Calu3 (cell line): ENCODE results near the gene ATP5MC3. TPM values are rescaled to one million over a fixed set of nuclear protein-coding genes. Genes with fewer than 3 reads are reported as not detected.
"Not testable (repeated sequence)": the region's sequence is repeated elsewhere in the genome, so short reads cannot be mapped to it uniquely, and the experiment has no call there.

Experiments
- Bru-seq: library from RNA; stranded (reverse); fragments of 400-500 nt; gene quantifications from one replicate; lab custom pipeline; 2021; lab: Mats Ljungman, UMichigan
- BruChase-seq, 2 experiments: library from RNA; stranded (reverse); fragments of 400-500 nt; gene quantifications; one replicate each; lab custom pipeline; 2021; lab: Mats Ljungman, UMichigan
- BruUV-seq: library from RNA; stranded (reverse); fragments of 400-500 nt; replicated peaks from 2 replicates; lab custom pipeline; 2021; lab: Mats Ljungman, UMichigan
- CTCF ChIA-PET: fragments of 300-600 bp; sonication (Branson Sonifier 250); formaldehyde crosslinking; loops from one replicate; lab custom pipeline; 2022; ENCODE audit warnings: antibody characterized with exemption; lab: Charles Lee
- DNase-seq: peaks from one replicate; pipeline ENCODE4 v3.0.0; 2022
- H3K27ac Mint-ChIP-seq: one replicate; pipeline ENCODE4 v1.8.0; 2022; ENCODE audit warnings: mixed read lengths; ENCODE audit not compliant: unreplicated experiment
- H3K27me3 Mint-ChIP-seq: one replicate; pipeline ENCODE4 v1.8.0; 2022; ENCODE audit warnings: mixed read lengths; ENCODE audit not compliant: unreplicated experiment
- H3K36me3 Mint-ChIP-seq: one replicate; pipeline ENCODE4 v1.8.0; 2022; ENCODE audit warnings: mild to moderate bottlenecking, moderate library complexity, mixed read lengths; ENCODE audit not compliant: insufficient read depth, unreplicated experiment
- H3K4me1 Mint-ChIP-seq: one replicate; pipeline ENCODE4 v1.8.0; 2022; ENCODE audit warnings: mild to moderate bottlenecking, low read depth, mixed read lengths; ENCODE audit not compliant: unreplicated experiment
- H3K4me3 Mint-ChIP-seq: one replicate; pipeline ENCODE4 v1.8.0; 2022; ENCODE audit warnings: mild to moderate bottlenecking, low read depth, moderate library complexity, mixed read lengths; ENCODE audit not compliant: unreplicated experiment
- H3K9me3 Mint-ChIP-seq: one replicate; pipeline ENCODE4 v1.8.0; 2022; ENCODE audit warnings: low read depth, mixed read lengths; ENCODE audit not compliant: unreplicated experiment
- intact Hi-C: fragments of 100-400 bp; cut with micrococcal nuclease; formaldehyde crosslinking; loops from one replicate; pipeline ENCODE4 v1.10.0; 2022; ENCODE audit not compliant: unreplicated experiment
- long read RNA-seq: library from polyadenylated mRNA; stranded (forward); transcript quantifications from one replicate; pipeline ENCODE4 v2.0.0, GENCODE V29; 2022
- total RNA-seq: library from RNA; stranded (reverse); gene quantifications from 2 replicates; pipeline ENCODE4 v1.2.3, GENCODE V29; 2022
- TF ChIP-seq, protein P1 (sequence below): fragments of 200-600 bp; IDR thresholded peaks from one replicate; pipeline ENCODE4 v1.8.0; 2022; ENCODE audit warnings: antibody characterized with exemption; ENCODE audit not compliant: unreplicated experiment

ATP5MC3 gene
- total RNA-seq (209 and 225 TPM in 2 replicates), Bru-seq, nascent RNA (percentile 77 among the genes with signal in this experiment), BruChase-seq, experiment 1, labeled RNA remaining after a 6-hour chase (percentile 95 among the genes with signal in this experiment), BruChase-seq, experiment 2, labeled RNA remaining after a 2-hour chase (percentile 86 among the genes with signal in this experiment)
- long read RNA-seq, full-length matches to known transcripts = 350 of 370 reads
- long read RNA-seq, partial matches to known transcripts = 9 of 370 reads
- long read RNA-seq, other reads (novel, unspliced or antisense) = 11 of 370 reads

DNA sequence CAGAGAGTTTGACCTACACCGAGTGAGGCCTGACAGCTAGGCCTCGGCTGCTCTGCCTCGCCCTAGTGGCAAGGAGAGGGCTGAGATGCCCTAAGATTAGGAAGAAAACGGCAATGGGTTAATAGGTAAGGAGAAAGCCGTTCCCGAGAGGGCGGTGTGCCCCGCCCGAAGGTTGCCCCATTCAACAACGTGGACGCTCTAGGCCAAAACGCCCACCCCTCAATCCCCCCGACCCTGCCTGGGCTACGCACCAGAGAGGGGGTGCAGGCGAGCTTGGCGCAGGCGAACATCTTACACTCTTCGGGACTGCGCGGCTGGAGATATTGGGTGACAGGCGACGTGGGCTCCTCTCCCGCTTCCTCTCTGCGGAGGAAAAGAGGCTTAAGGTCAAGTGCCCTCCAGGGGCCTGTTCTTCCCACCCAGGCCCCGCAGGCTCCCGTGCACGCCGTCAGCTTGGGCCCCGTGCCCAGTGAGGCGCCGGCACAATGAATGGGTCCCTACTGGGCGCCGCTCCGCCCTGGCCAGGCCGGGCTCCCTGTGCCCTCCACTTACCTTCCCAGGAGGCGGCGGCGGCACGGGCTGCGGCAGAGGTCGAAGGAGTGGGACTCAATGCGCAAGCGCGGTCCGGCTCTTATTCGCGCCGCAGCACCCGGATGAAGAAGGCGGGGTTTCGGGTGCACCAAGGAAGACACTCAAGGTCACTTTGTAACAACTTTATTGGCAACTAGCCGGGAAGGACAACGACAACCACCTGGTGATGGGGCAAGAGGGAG is at the start of gene ATP5MC3:
Gene ATP5MC3 (minus strand): TSS at position 607 of the 773 bp plus-strand sequence. CDS start 317 bp downstream, at position 290.
- intact Hi-C loops = loop anchor here (2.0 kb wide), 1 partner anchor 70 kb away; no protein-coding TSS in a partner anchor
- peak; percentile 92 for DNase-seq
- CTCF ChIA-PET = no interaction called here
- Mint-ChIP-seq H3K4me1 (peaks cover 10% of the 10 kb centered on the region), H3K4me3 (peak within 1 kb of the TSS; percentile 86), H3K27me3 (no peaks in the 10 kb centered on the region), H3K36me3 (peaks cover 38% of the 10 kb centered on the region), H3K27ac (peak within 1 kb of the TSS; percentile 83), H3K9me3 (no peaks in the 10 kb centered on the region)
- TF ChIP-seq, protein P1, sequence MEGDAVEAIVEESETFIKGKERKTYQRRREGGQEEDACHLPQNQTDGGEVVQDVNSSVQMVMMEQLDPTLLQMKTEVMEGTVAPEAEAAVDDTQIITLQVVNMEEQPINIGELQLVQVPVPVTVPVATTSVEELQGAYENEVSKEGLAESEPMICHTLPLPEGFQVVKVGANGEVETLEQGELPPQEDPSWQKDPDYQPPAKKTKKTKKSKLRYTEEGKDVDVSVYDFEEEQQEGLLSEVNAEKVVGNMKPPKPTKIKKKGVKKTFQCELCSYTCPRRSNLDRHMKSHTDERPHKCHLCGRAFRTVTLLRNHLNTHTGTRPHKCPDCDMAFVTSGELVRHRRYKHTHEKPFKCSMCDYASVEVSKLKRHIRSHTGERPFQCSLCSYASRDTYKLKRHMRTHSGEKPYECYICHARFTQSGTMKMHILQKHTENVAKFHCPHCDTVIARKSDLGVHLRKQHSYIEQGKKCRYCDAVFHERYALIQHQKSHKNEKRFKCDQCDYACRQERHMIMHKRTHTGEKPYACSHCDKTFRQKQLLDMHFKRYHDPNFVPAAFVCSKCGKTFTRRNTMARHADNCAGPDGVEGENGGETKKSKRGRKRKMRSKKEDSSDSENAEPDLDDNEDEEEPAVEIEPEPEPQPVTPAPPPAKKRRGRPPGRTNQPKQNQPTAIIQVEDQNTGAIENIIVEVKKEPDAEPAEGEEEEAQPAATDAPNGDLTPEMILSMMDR = no peak
- no TSS peak for BruUV-seq

DNA sequence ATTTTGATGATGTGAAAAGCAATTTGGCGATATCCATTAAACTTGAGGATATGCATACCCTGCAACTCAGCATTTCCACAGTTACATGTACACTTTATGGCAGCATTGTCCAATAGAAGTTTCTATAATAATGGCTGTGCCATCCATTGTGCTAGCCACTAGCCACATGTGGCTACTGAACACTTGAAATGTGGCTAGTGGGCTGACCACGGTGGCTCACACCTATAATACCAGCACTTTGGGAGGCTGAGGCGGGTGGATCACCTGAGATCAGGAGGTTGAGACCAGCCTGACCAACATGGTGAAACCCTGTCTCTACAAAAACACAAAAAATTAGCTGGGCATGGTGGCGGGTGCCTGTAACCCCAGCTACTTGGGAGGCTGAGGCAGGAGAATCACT is 47.1 kb upstream of the ATP5MC3 start:
- DNase-seq, intact Hi-C loops, H3K27me3 Mint-ChIP-seq, H3K27ac Mint-ChIP-seq, BruUV-seq, CTCF ChIA-PET, H3K4me1 Mint-ChIP-seq, H3K36me3 Mint-ChIP-seq, H3K4me3 Mint-ChIP-seq, H3K9me3 Mint-ChIP-seq: not testable (repeated sequence)

DNA sequence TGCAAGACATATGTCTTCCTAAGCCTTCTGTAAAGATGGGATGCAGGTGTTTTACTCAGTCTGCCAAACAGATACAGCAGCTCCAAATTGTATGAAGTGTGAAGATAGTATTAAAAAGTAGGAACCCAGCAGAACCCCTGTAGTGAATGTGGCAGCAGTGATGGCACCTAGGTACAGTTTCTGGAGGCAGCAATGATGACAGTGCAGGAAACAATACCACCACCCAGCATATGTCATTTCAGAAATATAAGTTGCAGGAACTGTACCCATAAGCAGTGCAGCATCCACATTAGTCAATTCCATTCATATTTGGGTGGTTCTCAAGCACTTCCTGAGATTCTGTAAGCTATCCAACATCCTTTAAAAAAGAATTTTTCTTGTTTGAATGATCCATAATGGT is 46.7 kb upstream of the ATP5MC3 start:
- TF ChIP-seq, protein P1 = no peak
- Mint-ChIP-seq H3K27me3 (peaks cover 8% of the 10 kb centered on the region), H3K36me3 (no peaks in the 10 kb centered on the region), H3K4me1 (no peaks in the 10 kb centered on the region), H3K9me3 (no peaks in the 10 kb centered on the region), H3K27ac (no peak overlapping the region), H3K4me3 (no peak overlapping the region)
- no peak for DNase-seq
- intact Hi-C loops = no loop called here
- BruUV-seq = no TSS peak
- CTCF ChIA-PET = no interaction called here

DNA sequence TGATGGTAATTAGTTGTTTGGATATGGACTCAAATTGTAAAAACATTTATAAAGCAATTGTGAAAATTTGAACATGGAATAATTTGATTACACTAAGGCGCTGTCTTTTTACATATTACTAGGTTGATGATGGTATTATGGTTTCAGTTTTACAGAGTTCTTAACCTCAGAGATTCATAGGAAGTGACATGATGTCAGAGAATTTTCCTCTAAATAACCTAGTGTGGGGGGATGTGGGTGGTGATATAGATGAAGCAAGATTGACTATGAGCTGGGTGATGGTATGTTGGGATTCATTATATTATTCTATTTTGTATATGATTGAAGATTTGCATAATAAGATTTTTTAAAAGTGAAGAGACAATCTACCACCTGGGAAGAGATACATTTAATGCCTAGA is 45.9 kb upstream of the ATP5MC3 start:
- DNase-seq = no peak
- Mint-ChIP-seq H3K4me3 (no peak overlapping the region), H3K36me3 (no peaks in the 10 kb centered on the region), H3K27me3 (peaks cover 16% of the 10 kb centered on the region), H3K27ac (no peak overlapping the region), H3K4me1 (no peaks in the 10 kb centered on the region), H3K9me3 (no peaks in the 10 kb centered on the region)
- CTCF ChIA-PET = no interaction called here
- TF ChIP-seq, protein P1 = no peak
- intact Hi-C loops = no loop called here
- no TSS peak for BruUV-seq
